ENCODE results near the gene NAGLU. TPM values are rescaled to one million over a fixed set of nuclear protein-coding genes. Genes with fewer than 3 reads are reported as not detected.

The NAGLU gene
- total RNA-seq, 2 experiments from 2014 or later = 15.9 to 17.5 TPM

- no peak for DNase-seq
- H3K36me3 Mint-ChIP-seq (ENCODE audit: low read depth) = peaks cover 43% of the 10 kb centered on the region
- H3K27ac Mint-ChIP-seq = no peak overlapping the region
- ChIA-PET CTCF (interaction anchor here (1.0 to 7.1 kb wide), 3 partner anchors 11 to 18 kb away, joined by 3 to 37 read pairs (median 3); partner anchors contain the start of gene PSMC3IP), POLR2A (interaction anchor here (1.9 kb wide), 1 partner anchor 13 kb away, joined by 7 read pairs; the partner anchor contains the start of gene PSMC3IP)
- no peak overlapping the region for H3K4me3 Mint-ChIP-seq
- H3K4me1 Mint-ChIP-seq = peaks cover 5% of the 10 kb centered on the region
- no peaks in the 10 kb centered on the region for H3K9me3 Mint-ChIP-seq
- no peaks in the 10 kb centered on the region for H3K27me3 Mint-ChIP-seq
These were observed 54.8 kb downstream of the NAGLU start for GRCh38 chr17:42590886-42591285.

GRCh38 chr17:42591411-42591810, 55.4 kb downstream of the NAGLU start:
- ChIA-PET CTCF (interaction anchor here (1.0 to 7.1 kb wide), 2 partner anchors 11 to 13 kb away, joined by 3 to 37 read pairs; partner anchors contain the start of gene PSMC3IP), POLR2A (interaction anchor here (1.1 to 1.9 kb wide), 2 partner anchors 14 kb away, joined by 5 to 7 read pairs; partner anchors contain the start of gene PSMC3IP)
- Mint-ChIP-seq H3K27ac (no peak overlapping the region), H3K9me3 (no peaks in the 10 kb centered on the region), H3K4me1 (peaks cover 5% of the 10 kb centered on the region), H3K27me3 (no peaks in the 10 kb centered on the region), H3K4me3 (no peak overlapping the region), H3K36me3 (ENCODE audit: low read depth) (peaks cover 39% of the 10 kb centered on the region)
- DNase-seq = no peak

Other genes with a start within 250 kb of the NAGLU start
- gene STAT5A, start 247.7 kb upstream of the NAGLU start, total RNA-seq = 10 to 100 TPM; 88.4 to 96.7 TPM
- gene STAT3, start 147.8 kb upstream of the NAGLU start, total RNA-seq = 100 to 1,000 TPM; 130 to 135 TPM
- 1 to 10 TPM; 1.0 to 1.1 TPM for gene CAVIN1, start 113.0 kb upstream of the NAGLU start, total RNA-seq
- 1 to 10 TPM; 5.8 to 8.6 TPM for gene ATP6V0A1, start 77.4 kb upstream of the NAGLU start, total RNA-seq
- under 1 TPM; 0.73 to 0.76 TPM for gene HSD17B1, start 16.7 kb downstream of the NAGLU start, total RNA-seq
- gene COASY, start 25.9 kb downstream of the NAGLU start, total RNA-seq = 10 to 100 TPM; 80.1 to 84.3 TPM
- 10 to 100 TPM; 52.2 to 53.8 TPM for gene MLX, start 30.9 kb downstream of the NAGLU start, total RNA-seq
- gene PSMC3IP, start 41.5 kb downstream of the NAGLU start, total RNA-seq = 10 to 100 TPM; 14.7 to 16.1 TPM
- gene RETREG3, start 73.1 kb downstream of the NAGLU start, total RNA-seq = 10 to 100 TPM; 73.9 to 75.5 TPM
- gene TUBG1, start 73.4 kb downstream of the NAGLU start, total RNA-seq = 10 to 100 TPM; 53.3 to 56.3 TPM
- 1 to 10 TPM; 7.2 to 7.5 TPM for gene TUBG2, start 123.0 kb downstream of the NAGLU start, total RNA-seq
- gene PLEKHH3, start 140.8 kb downstream of the NAGLU start, total RNA-seq = 1 to 10 TPM; 1.8 to 3.1 TPM
- 1 to 10 TPM in 1 of 2 experiments, under 1 TPM in 1; 0.68 to 1.1 TPM for gene CCR10, start 145.6 kb downstream of the NAGLU start, total RNA-seq
- 1 to 10 TPM; 1.2 TPM for gene CNTNAP1, start 146.3 kb downstream of the NAGLU start, total RNA-seq
- gene EZH1, start 208.8 kb downstream of the NAGLU start, total RNA-seq = 10 to 100 TPM; 51.9 to 55.3 TPM
- gene RAMP2, start 225.0 kb downstream of the NAGLU start, total RNA-seq = not detected
- 10 to 100 TPM; 52.8 to 53.0 TPM for gene VPS25, start 237.2 kb downstream of the NAGLU start, total RNA-seq
- under 1 TPM; 0.18 to 0.20 TPM for gene WNK4, start 244.4 kb downstream of the NAGLU start, total RNA-seq